ENCODE results near the gene PTHLH.

PTHLH gene

GRCh38 chr12:27972721-27973120 is at the start of gene PTHLH:
Gene PTHLH (minus strand): TSS chr12:27972733. CDS start chr12:27969494, 3,239 bp downstream.
- no peak within 1 kb of the TSS for H3K4me3 ChIP-seq (ENCODE audit: low read length)
- no peak for TF ChIP-seq ZNF274 (IDR thresholded peaks at IDR 0.05; ENCODE audit: low read depth, low read length)

- TF ChIP-seq ZNF274 (IDR thresholded peaks at IDR 0.05; ENCODE audit: low read depth, low read length), result no peak
- no peak overlapping the region for H3K4me3 ChIP-seq (ENCODE audit: low read length)
Observed at GRCh38 chr12:28021704-28022103, 49.2 kb upstream of the PTHLH start.

GRCh38 chr12:28017873-28018255 is 45.3 kb upstream of the PTHLH start:
- no peak for TF ChIP-seq ZNF274 (IDR thresholded peaks at IDR 0.05; ENCODE audit: low read depth, low read length)

GRCh38 chr12:28017126-28017872 is 44.8 kb upstream of the PTHLH start:
- no peak for TF ChIP-seq ZNF274 (IDR thresholded peaks at IDR 0.05; ENCODE audit: low read depth, low read length)

More at GRCh38 chr12:28017873-28018255, 45.3 kb upstream of the PTHLH start:
- no peak overlapping the region for H3K4me3 ChIP-seq (ENCODE audit: low read length)

GRCh38 chr12:28015165-28015564 is 42.6 kb upstream of the PTHLH start:
- no peak overlapping the region for H3K4me3 ChIP-seq (ENCODE audit: low read length)
- no peak for TF ChIP-seq ZNF274 (IDR thresholded peaks at IDR 0.05; ENCODE audit: low read depth, low read length)

More at GRCh38 chr12:28017126-28017872, 44.8 kb upstream of the PTHLH start:
- no peak overlapping the region for H3K4me3 ChIP-seq (ENCODE audit: low read length)

- TF ChIP-seq ZNF274 (IDR thresholded peaks at IDR 0.05; ENCODE audit: low read depth, low read length), result no peak
- no peak overlapping the region for H3K4me3 ChIP-seq (ENCODE audit: low read length)
Observed at GRCh38 chr12:28014196-28014595, 41.7 kb upstream of the PTHLH start.

- no peak for TF ChIP-seq ZNF274 (IDR thresholded peaks at IDR 0.05; ENCODE audit: low read depth, low read length)
- no peak overlapping the region for H3K4me3 ChIP-seq (ENCODE audit: low read length)
Observed at GRCh38 chr12:28012333-28012918, 39.9 kb upstream of the PTHLH start.

GRCh38 chr12:28010036-28010435 is 37.5 kb upstream of the PTHLH start:
- TF ChIP-seq ZNF274 (IDR thresholded peaks at IDR 0.05; ENCODE audit: low read depth, low read length), result no peak

GRCh38 chr12:27999970-28000369 is 27.4 kb upstream of the PTHLH start:
- TF ChIP-seq ZNF274 (IDR thresholded peaks at IDR 0.05; ENCODE audit: low read depth, low read length), result no peak
- no peak overlapping the region for H3K4me3 ChIP-seq (ENCODE audit: low read length)

More at GRCh38 chr12:28010036-28010435, 37.5 kb upstream of the PTHLH start:
- no peak overlapping the region for H3K4me3 ChIP-seq (ENCODE audit: low read length)

- no peak overlapping the region for H3K4me3 ChIP-seq (ENCODE audit: low read length)
- TF ChIP-seq ZNF274 (IDR thresholded peaks at IDR 0.05; ENCODE audit: low read depth, low read length), result no peak
Observed at GRCh38 chr12:27999521-27999920, 27.0 kb upstream of the PTHLH start.

GRCh38 chr12:27998658-27999057 is 26.1 kb upstream of the PTHLH start:
- no peak for TF ChIP-seq ZNF274 (IDR thresholded peaks at IDR 0.05; ENCODE audit: low read depth, low read length)

GRCh38 chr12:27998170-27998569 is 25.6 kb upstream of the PTHLH start:
- no peak for TF ChIP-seq ZNF274 (IDR thresholded peaks at IDR 0.05; ENCODE audit: low read depth, low read length)

More at GRCh38 chr12:27998658-27999057, 26.1 kb upstream of the PTHLH start:
- no peak overlapping the region for H3K4me3 ChIP-seq (ENCODE audit: low read length)

GRCh38 chr12:27996761-27997160 is 24.2 kb upstream of the PTHLH start:
- TF ChIP-seq ZNF274 (IDR thresholded peaks at IDR 0.05; ENCODE audit: low read depth, low read length), result no peak
- no peak overlapping the region for H3K4me3 ChIP-seq (ENCODE audit: low read length)

More at GRCh38 chr12:27998170-27998569, 25.6 kb upstream of the PTHLH start:
- H3K4me3 ChIP-seq (ENCODE audit: low read length), result no peak overlapping the region

- H3K4me3 ChIP-seq (ENCODE audit: low read length), result no peak overlapping the region
- no peak for TF ChIP-seq ZNF274 (IDR thresholded peaks at IDR 0.05; ENCODE audit: low read depth, low read length)
Observed at GRCh38 chr12:27995406-27995805, 22.9 kb upstream of the PTHLH start.

- no peak for TF ChIP-seq ZNF274 (IDR thresholded peaks at IDR 0.05; ENCODE audit: low read depth, low read length)
Observed at GRCh38 chr12:27988594-27989233, 16.2 kb upstream of the PTHLH start.

More at GRCh38 chr12:27988594-27989233, 16.2 kb upstream of the PTHLH start:
- H3K4me3 ChIP-seq (ENCODE audit: low read length), result no peak overlapping the region

All from GM08714 (cell line).